Prostate gland (tissue), 2 donors: ENCODE data around the gene GNRHR. TPM values are rescaled to one million over a fixed set of nuclear protein-coding genes. Genes with fewer than 3 reads are reported as not detected.
"Not testable (repeated sequence)": the region's sequence is repeated elsewhere in the genome, so short reads cannot be mapped to it uniquely, and the experiment has no call there.

Source experiments
- DNase-seq: peaks from one replicate; pipeline ENCODE4 v3.0.0-alpha.2; 2019; ENCODE audit warnings: low spot score
- H3K27ac ChIP-seq, 2 donors: fragments of 200-600 bp; sonication (generic); 2 replicates each; pipeline ENCODE4 v1.5.1; 2017 to 2019
- H3K27me3 ChIP-seq: fragments of 200-600 bp; sonication (generic); replicated peaks from 2 replicates; pipeline ENCODE4 v1.5.1; 2019; ENCODE audit not compliant: insufficient read depth
- H3K36me3 ChIP-seq, 2 donors: fragments of 200-600 bp; sonication (generic); 1 replicate in 1 of 2; 2 replicates in 1 of 2; pipeline versions ENCODE4 v1.5.1 to v1.8.1; 2017 to 2019
- H3K4me1 ChIP-seq: fragments of 200-600 bp; sonication (generic); replicated peaks from 2 replicates; pipeline ENCODE4 v1.5.1; 2019
- H3K4me3 ChIP-seq, 2 donors: fragments of 200-600 bp; sonication (generic); 2 replicates each; pipeline ENCODE4 v1.5.1; 2017 to 2019
- H3K9me3 ChIP-seq: fragments of 200-600 bp; sonication (generic); 2 replicates; pipeline ENCODE4 v1.5.1; 2017
- CTCF ChIP-seq, 4 experiments: fragments of 200-600 bp in 2 of 4; fragments of 450-650 bp in 2 of 4; sonication (generic) in 2 of 4; IDR thresholded peaks; 1 replicate in 3 of 4; 2 replicates in 1 of 4; pipeline ENCODE4 v1.5.1; 2016 to 2019; ENCODE audit warnings: antibody characterized with exemption in 4 of 4, mild to moderate bottlenecking in 2 of 4, moderate library complexity in 2 of 4
- POLR2A ChIP-seq: fragments of 450-650 bp; IDR thresholded peaks from one replicate; pipeline ENCODE4 v1.6.1; 2016; ENCODE audit warnings: antibody characterized with exemption, mild to moderate bottlenecking
- POLR2AphosphoS5 ChIP-seq: sonication (generic); formaldehyde crosslinking; IDR thresholded peaks from one replicate; pipeline ENCODE4 v1.6.1; 2017; ENCODE audit warnings: antibody characterized with exemption
- WGBS: methylation state at CpG from one replicate; pipeline ENCODE4 v1.1.5; 2018; 5-methylcytosine and 5-hydroxymethylcytosine counted together
- intact Hi-C: fragments of 100-400 bp; cut with DNase I; formaldehyde crosslinking; loops from one replicate; pipeline ENCODE4 v1.14.2; 2022
- total RNA-seq, 2 donors: library from RNA; depleted of rRNA; stranded (reverse); fragments of >200 nt; gene quantifications; one replicate each; pipeline ENCODE4 v1.1.0, GENCODE V29; 2016

Gene GNRHR
- total RNA-seq, 2 donors from 2014 or later: not detected

- Histone ChIP-seq H3K36me3 (no peaks in the 10 kb centered on the region), H3K4me3 (no peak overlapping the region), H3K4me1 (no peaks in the 10 kb centered on the region), H3K27me3 (no peaks in the 10 kb centered on the region), H3K27ac (no peak overlapping the region), H3K9me3 (no peaks in the 10 kb centered on the region)
- intact Hi-C loops: no loop called here
- TF ChIP-seq POLR2A: no peak
- no peak for TF ChIP-seq CTCF (IDR thresholded peaks at IDR 0.05)
- TF ChIP-seq POLR2AphosphoS5: no peak
- no peak for DNase-seq
Measured at GRCh38 chr4:67764183-67764582, 10.0 kb upstream of the GNRHR start.

DNA sequence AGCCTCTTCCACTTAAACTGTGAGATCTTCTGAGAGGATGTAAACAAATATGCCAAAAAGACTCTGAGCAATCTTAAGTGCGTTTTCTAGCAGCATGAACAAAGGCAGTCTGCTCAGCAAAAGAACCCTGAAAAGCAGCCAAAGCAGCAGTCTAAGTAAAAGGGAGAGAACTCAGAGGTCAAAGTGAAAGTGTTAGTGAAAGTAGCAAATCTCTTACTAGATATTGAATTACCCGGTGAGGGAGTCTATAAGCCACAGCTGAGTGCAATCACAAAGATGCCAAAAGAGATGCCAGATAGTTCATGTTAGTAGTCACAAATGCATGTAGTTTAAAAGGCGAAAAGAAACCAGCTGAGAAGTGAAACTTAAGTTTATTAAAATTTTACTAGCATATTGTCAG, 7.9 kb upstream of the GNRHR start:
- Histone ChIP-seq H3K4me1 (no peaks in the 10 kb centered on the region), H3K9me3 (no peaks in the 10 kb centered on the region), H3K4me3 (no peak overlapping the region), H3K36me3 (no peaks in the 10 kb centered on the region), H3K27ac (no peak overlapping the region), H3K27me3 (no peaks in the 10 kb centered on the region)
- TF ChIP-seq POLR2A (no peak), POLR2AphosphoS5 (no peak), CTCF (IDR thresholded peaks at IDR 0.05) (no peak)
- intact Hi-C loops: no loop called here
- 32% methylated on average over 3 of the region's 3 CpGs for WGBS
- no peak for DNase-seq

DNA sequence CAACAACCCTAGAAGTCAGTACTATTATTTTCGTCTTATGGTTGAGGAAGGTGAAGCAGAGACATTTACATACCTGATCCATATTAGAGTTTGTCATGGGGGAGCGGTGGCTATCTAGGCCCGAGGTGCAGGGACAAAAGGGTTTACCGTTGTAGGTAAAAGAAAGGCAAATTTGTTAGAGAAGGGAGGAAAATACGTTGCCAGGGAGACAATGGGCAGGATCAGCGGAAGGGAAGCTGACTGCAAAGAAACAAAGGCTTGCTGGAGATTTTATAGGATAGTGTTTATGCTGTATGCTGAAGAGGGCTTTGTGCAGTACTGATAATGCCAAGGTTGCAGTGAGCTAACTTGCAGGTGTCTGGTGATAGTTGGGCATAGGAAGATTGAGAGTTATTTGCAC, 2.8 kb upstream of the GNRHR start:
- H3K27ac ChIP-seq, H3K36me3 ChIP-seq, DNase-seq, H3K4me3 ChIP-seq, intact Hi-C loops, H3K4me1 ChIP-seq, H3K27me3 ChIP-seq, H3K9me3 ChIP-seq: not testable (repeated sequence)
- 55% methylated on average over 6 of the region's 6 CpGs for WGBS

DNA sequence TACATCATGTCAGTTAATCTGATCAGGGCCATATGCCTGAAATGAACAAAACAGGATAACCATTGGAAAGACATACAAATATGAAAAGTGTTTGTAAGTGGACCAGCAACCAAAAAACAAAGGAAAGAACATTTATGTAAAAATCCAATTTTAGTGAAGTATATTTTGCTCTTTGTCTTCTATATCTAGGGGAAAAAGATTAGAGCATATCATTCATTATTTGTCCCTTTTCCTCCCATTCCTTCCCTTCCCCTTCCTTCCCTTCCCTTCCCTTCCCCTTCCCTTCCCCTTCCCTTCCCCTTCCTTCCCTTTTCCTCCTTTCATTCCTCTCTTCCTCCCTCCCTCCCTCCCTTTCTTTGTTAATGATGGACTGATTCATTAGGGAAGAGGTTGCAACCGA, 1.8 kb upstream of the GNRHR start:
- no peak for TF ChIP-seq POLR2AphosphoS5
- TF ChIP-seq CTCF (IDR thresholded peaks at IDR 0.05): no peak
- TF ChIP-seq POLR2A: no peak
- intact Hi-C loops: no loop called here
- Histone ChIP-seq H3K27ac (no peak overlapping the region), H3K4me1 (no peaks in the 10 kb centered on the region), H3K36me3 (no peaks in the 10 kb centered on the region), H3K27me3 (no peaks in the 10 kb centered on the region), H3K4me3 (no peak overlapping the region), H3K9me3 (no peaks in the 10 kb centered on the region)
- DNase-seq: no peak
- WGBS: 75% methylated on average over 1 of the region's 1 CpG

GRCh38 chr4:67751260-67751659, 2.9 kb downstream of the GNRHR start:
- TF ChIP-seq POLR2AphosphoS5: no peak
- no peak for TF ChIP-seq CTCF (IDR thresholded peaks at IDR 0.05)
- TF ChIP-seq POLR2A: no peak
- intact Hi-C loops: no loop called here

More at GRCh38 chr4:67751260-67751659, 2.9 kb downstream of the GNRHR start:
- WGBS: 78% methylated on average over 1 of the region's 1 CpG
- no peak overlapping the region for H3K4me3 ChIP-seq
- H3K27ac ChIP-seq: no peak overlapping the region
- H3K36me3 ChIP-seq: no peaks in the 10 kb centered on the region
- H3K9me3 ChIP-seq: no peaks in the 10 kb centered on the region
- DNase-seq: no peak
- no peaks in the 10 kb centered on the region for H3K27me3 ChIP-seq
- no peaks in the 10 kb centered on the region for H3K4me1 ChIP-seq
